ENCODE measurements around the gene TBX2. TPM values are rescaled to one million over a fixed set of nuclear protein-coding genes. Genes with fewer than 3 reads are reported as not detected.

The TBX2 gene
- total and polyA plus RNA-seq, 9 of the 15 experiments (the other 6 are each of a cell fraction or from before 2014, with no cell fraction given), result 0.18 TPM; not detected in 8

- no peak for TF ChIP-seq ZNF407 (IDR thresholded peaks at IDR 0.05; ENCODE audit: low read depth)
Measured at GRCh38 chr17:61401389-61402072, 1.9 kb downstream of the TBX2 start (continued).
